ENCODE data around the gene YBEY. TPM values are rescaled to one million over a fixed set of nuclear protein-coding genes. Genes with fewer than 3 reads are reported as not detected.

YBEY gene
- total and polyA plus RNA-seq, 2 of the 8 experiments (the other 6 are each of a cell fraction or from before 2014, with no cell fraction given) = 26.9 to 31.9 TPM

DNA sequence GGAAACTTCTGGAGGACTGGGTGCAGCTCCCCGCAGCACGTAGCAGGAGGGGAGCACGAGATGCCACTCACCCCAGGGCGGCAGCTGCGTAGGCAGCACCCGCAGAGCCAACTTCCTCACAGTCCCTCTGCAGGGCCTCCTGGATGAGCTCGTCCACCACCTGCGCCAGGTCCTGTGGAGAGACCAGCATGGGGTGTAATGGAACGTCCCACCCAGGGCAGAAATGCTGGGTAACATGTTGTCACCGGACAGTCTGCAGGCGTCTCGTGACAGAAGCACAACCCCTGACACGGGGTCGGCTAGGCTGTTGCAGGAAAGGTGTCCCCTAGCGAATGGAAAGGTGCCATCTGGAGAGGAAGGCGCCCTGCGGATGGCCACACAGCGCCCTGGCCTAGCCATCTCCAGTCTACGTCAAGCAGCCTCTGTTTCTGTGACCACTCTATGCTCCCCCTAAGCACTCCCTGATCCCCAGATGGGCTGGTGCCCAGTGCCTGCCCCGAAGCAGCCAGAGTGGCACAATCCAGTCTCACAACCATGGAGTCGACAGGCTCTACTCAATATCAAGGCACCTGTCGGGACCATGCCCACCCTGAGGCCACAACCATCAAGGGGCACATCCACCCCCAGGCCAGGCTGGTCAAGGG lies 22.0 kb upstream of the YBEY start:
- Histone ChIP-seq H2BK15ac (ENCODE audit: low read length) (no peak overlapping the region), H4K20me1 (replicated peaks in 1 of 2; ENCODE audit: control insufficient read depth in 1 of 2, insufficient read depth in 2 of 2, low read length in 2 of 2) (peaks cover 7 to 18% of the 10 kb centered on the region in 2 experiments), H3K4ac (replicated peaks; ENCODE audit: insufficient read length, low read depth, low read length) (no peak overlapping the region), H3K27me3 (replicated peaks in 1 of 4; ENCODE audit: control insufficient read depth in 3 of 4, extremely low read depth in 1 of 4, insufficient read depth in 3 of 4, low read length in 3 of 4) (no peaks in the 10 kb centered on the region), H2BK5ac (ENCODE audit: low read depth, low read length) (no peak overlapping the region; the same call in 1 of the 2 replicates), H2BK12ac (ENCODE audit: low read depth, low read length) (no peak overlapping the region), H3K79me1 (ENCODE audit: low read depth, low read length) (peaks cover 4% of the 10 kb centered on the region; the same call in 1 of the 2 replicates), H3K4me3 (ENCODE audit: extremely low read depth in 1 of 4, insufficient read depth in 2 of 4, low read depth in 3 of 4, low read length in 4 of 4) (no peak overlapping the region), H3K56ac (replicated peaks; ENCODE audit: insufficient read length, low read depth, low read length) (no peak overlapping the region), H3K9ac (replicated peaks in 1 of 4; ENCODE audit: extremely low read depth in 1 of 4, low read depth in 3 of 4, low read length in 3 of 4) (no peak overlapping the region), H4K5ac (ENCODE audit: insufficient read length, low read depth, low read length) (no peak overlapping the region), H2AFZ (ENCODE audit: low read length) (no peak overlapping the region), H2BK20ac (ENCODE audit: low read length) (no peak overlapping the region), H2AK5ac (ENCODE audit: low read depth, low read length) (no peak overlapping the region), H3K23ac (ENCODE audit: insufficient read length) (no peak overlapping the region), H3K14ac (ENCODE audit: insufficient read length) (no peak overlapping the region), H3K4me1 (replicated peaks in 1 of 4; ENCODE audit: control insufficient read depth in 3 of 4, insufficient read depth in 4 of 4, low read length in 3 of 4) (no peaks in the 10 kb centered on the region), H3K23me2 (ENCODE audit: low read depth, low read length) (no peaks in the 10 kb centered on the region), H3K79me2 (ENCODE audit: control insufficient read depth in 1 of 2, insufficient read depth in 2 of 2, low read length in 2 of 2) (no peaks in the 10 kb centered on the region), H3K4me2 (ENCODE audit: insufficient read depth in 1 of 2, low read depth in 2 of 2, low read length in 2 of 2) (no peak overlapping the region), H2BK120ac (replicated peaks; ENCODE audit: low read depth, low read length) (no peak overlapping the region), H3K9me3 (ENCODE audit: insufficient read depth in 2 of 2, low read depth in 1 of 2, low read length in 1 of 2) (no peaks in the 10 kb centered on the region), H3K18ac (ENCODE audit: extremely low read depth, low read length) (no peak overlapping the region), H3K36me3 (ENCODE audit: control insufficient read depth in 2 of 4, insufficient read depth in 4 of 4, low read length in 3 of 4) (peaks cover 21 to 47% (median 43%) of the 10 kb centered on the region in 4 experiments), H4K91ac (replicated peaks; ENCODE audit: insufficient read length, low read length) (no peak overlapping the region), H4K8ac (ENCODE audit: extremely low read depth, insufficient read depth, low read length) (no peak overlapping the region), H3K27ac (ENCODE audit: low read depth, low read length) (no peak overlapping the region)
- CTCF ChIA-PET (ENCODE audit: partially characterized antibody) = interaction anchor here (2.4 kb wide), 1 partner anchor 20 kb away, joined by 9 read pairs; the partner anchor contains the start of gene MCM3AP
- POLR2A ChIA-PET (ENCODE audit: partially characterized antibody) = interaction anchor here (1.0 kb wide), 1 partner anchor 14 kb away, joined by 3 read pairs; no protein-coding TSS in a partner anchor
- 94% methylated on average over 22 of the region's 22 CpGs; no CpG with 5 or more reads in 1 of the 2 experiments for WGBS, 2 experiments (ENCODE audit: extremely low coverage in 1 of 2, insufficient coverage in 1 of 2, insufficient read length in 1 of 2, insufficient replicate concordance in 2 of 2, low coverage in 1 of 2, low lambda C conversion rate in 2 of 2, missing lambda C conversion rate in 1 of 2)
- TF ChIP-seq RAD21 (IDR thresholded peaks at IDR 0.05 in 1 of 2, conservative IDR thresholded peaks at IDR 0.05 in 1 of 2; ENCODE audit: low read depth in 2 of 2, low read length in 2 of 2) = no peak
- DNase-seq (ENCODE audit: low read depth in 1 of 2, low spot score in 2 of 2) (no peak), FAIRE-seq (no peak)

All from H1 (cell line).